Ascending aorta (tissue), 2 donors: ENCODE data around the gene VEGFC. TPM values are rescaled to one million over a fixed set of nuclear protein-coding genes. Genes with fewer than 3 reads are reported as not detected.

Source experiments
- DNase-seq, 2 donors: peaks; one replicate each; pipeline ENCODE4 v3.0.0-alpha.2; 2019; ENCODE audit warnings: low spot score in 2 of 2
- H3K27ac ChIP-seq, 2 donors: fragments of 200-600 bp; sonication (generic); one replicate each; pipeline ENCODE4 v1.5.1; 2016 to 2017; ENCODE audit warnings: mild to moderate bottlenecking in 1 of 2
- H3K27me3 ChIP-seq: fragments of 200-600 bp; sonication (generic); one replicate; pipeline ENCODE4 v1.5.1; 2017
- H3K36me3 ChIP-seq, 2 donors: fragments of 200-600 bp; sonication (generic); one replicate each; pipeline ENCODE4 v1.5.1; 2016
- H3K4me1 ChIP-seq, 2 donors: fragments of 200-600 bp; sonication (generic); one replicate each; pipeline ENCODE4 v1.5.1; 2016 to 2017; ENCODE audit warnings: mild to moderate bottlenecking in 1 of 2
- H3K4me3 ChIP-seq, 2 donors: fragments of 200-600 bp; sonication (generic); one replicate each; pipeline ENCODE4 v1.5.1; 2016 to 2017; ENCODE audit warnings: mild to moderate bottlenecking in 1 of 2
- H3K9me3 ChIP-seq, 2 donors: fragments of 200-600 bp; sonication (generic); one replicate each; pipeline ENCODE4 v1.5.1; 2016
- CTCF ChIP-seq, 3 experiments: fragments of 200-600 bp in 2 of 3; fragments of 450-650 bp in 1 of 3; sonication (generic) in 2 of 3; IDR thresholded peaks; one replicate each; pipeline ENCODE4 v1.5.1; 2016 to 2019; ENCODE audit warnings: antibody characterized with exemption in 3 of 3, mild to moderate bottlenecking in 1 of 3, moderate library complexity in 1 of 3
- intact Hi-C: fragments of 100-400 bp; cut with DNase I; formaldehyde crosslinking; loops from one replicate; pipeline ENCODE4 v1.15.1; 2023
- total RNA-seq: library from RNA; depleted of rRNA; stranded (reverse); fragments of >200 nt; gene quantifications from one replicate; pipeline ENCODE4 v1.1.0, GENCODE V29; 2016

The VEGFC gene
- total RNA-seq, 1 donor from 2014 or later = 18.6 TPM

GRCh38 chr4:176824645-176825366 lies 32.1 kb upstream of the VEGFC start:
- Histone ChIP-seq H3K9me3 (no peaks in the 10 kb centered on the region), H3K36me3 (no peaks in the 10 kb centered on the region), H3K4me1 (no peaks in the 10 kb centered on the region), H3K27ac (no peak overlapping the region), H3K4me3 (no peak overlapping the region), H3K27me3 (no peaks in the 10 kb centered on the region)
- no peak for DNase-seq
- no peak for TF ChIP-seq CTCF (IDR thresholded peaks at IDR 0.05)
- intact Hi-C loops = no loop called here

- Histone ChIP-seq H3K4me1 (no peaks in the 10 kb centered on the region), H3K9me3 (no peaks in the 10 kb centered on the region), H3K27me3 (no peaks in the 10 kb centered on the region), H3K27ac (no peak overlapping the region), H3K36me3 (no peaks in the 10 kb centered on the region), H3K4me3 (no peak overlapping the region)
- intact Hi-C loops = no loop called here
- DNase-seq = no peak
- no peak for TF ChIP-seq CTCF (IDR thresholded peaks at IDR 0.05)
These were observed 25.8 kb upstream of the VEGFC start for GRCh38 chr4:176818531-176818930.

- intact Hi-C loops = no loop called here
- Histone ChIP-seq H3K27ac (no peak overlapping the region), H3K9me3 (no peaks in the 10 kb centered on the region), H3K36me3 (no peaks in the 10 kb centered on the region), H3K27me3 (no peaks in the 10 kb centered on the region), H3K4me3 (no peak overlapping the region), H3K4me1 (no peaks in the 10 kb centered on the region)
- TF ChIP-seq CTCF (IDR thresholded peaks at IDR 0.05) = no peak
- DNase-seq = no peak
These were observed 24.5 kb upstream of the VEGFC start for GRCh38 chr4:176817204-176817603.

- Histone ChIP-seq H3K4me3 (no peak overlapping the region), H3K27me3 (no peaks in the 10 kb centered on the region), H3K36me3 (no peaks in the 10 kb centered on the region), H3K9me3 (no peaks in the 10 kb centered on the region), H3K4me1 (no peaks in the 10 kb centered on the region), H3K27ac (no peak overlapping the region)
- DNase-seq = no peak
- intact Hi-C loops = no loop called here
- no peak for TF ChIP-seq CTCF (IDR thresholded peaks at IDR 0.05)
These were observed 22.0 kb upstream of the VEGFC start for GRCh38 chr4:176814770-176815169.

- Histone ChIP-seq H3K36me3 (no peaks in the 10 kb centered on the region), H3K4me1 (no peaks in the 10 kb centered on the region), H3K9me3 (no peaks in the 10 kb centered on the region), H3K27me3 (no peaks in the 10 kb centered on the region), H3K4me3 (no peak overlapping the region), H3K27ac (no peak overlapping the region)
- DNase-seq = no peak
- no peak for TF ChIP-seq CTCF (IDR thresholded peaks at IDR 0.05)
- intact Hi-C loops = no loop called here
These were observed 17.9 kb upstream of the VEGFC start for GRCh38 chr4:176810481-176811249.
